Lung (tissue), 12 donors: ENCODE data around the gene TOX2. TPM values are rescaled to one million over a fixed set of nuclear protein-coding genes. Genes with fewer than 3 reads are reported as not detected.
A peak's percentile ranks its signal among the peaks of the same experiment; 100 is the strongest.

Experiments
- ATAC-seq: fragments of 200-7000 bp; cut with Tn5 transposase; one replicate; pipeline ENCODE4 v1.9.1; 2020; ENCODE audit warnings: moderate number of reproducible peaks; ENCODE audit not compliant: insufficient read depth, low FRiP score
- DNase-seq, 3 donors: peaks; one replicate each; pipeline ENCODE4 v3.0.0-alpha.2; 2013 to 2017
- H3K27ac ChIP-seq, 2 donors: one replicate each; pipeline ENCODE4 v1.5.1; 2013; ENCODE audit warnings: mild to moderate bottlenecking in 2 of 2, moderate library complexity in 2 of 2, control low read depth in 1 of 2, inconsistent platforms in 1 of 2, low read depth in 1 of 2, low read length in 1 of 2
- H3K27me3 ChIP-seq, 3 donors: one replicate each; pipeline ENCODE4 v1.5.1; 2013; ENCODE audit warnings: low read length in 2 of 3; ENCODE audit not compliant: control insufficient read depth in 3 of 3, insufficient read depth in 3 of 3
- H3K36me3 ChIP-seq, 4 donors: one replicate each; pipeline ENCODE4 v1.5.1; 2013; ENCODE audit warnings: low read length in 4 of 4, mild to moderate bottlenecking in 1 of 4, moderate library complexity in 1 of 4; ENCODE audit not compliant: control insufficient read depth in 4 of 4, insufficient read depth in 4 of 4
- H3K4me1 ChIP-seq, 5 donors: one replicate each; pipeline ENCODE4 v1.5.1; 2013; ENCODE audit warnings: low read length in 5 of 5, mild to moderate bottlenecking in 2 of 5, moderate library complexity in 1 of 5; ENCODE audit not compliant: control insufficient read depth in 5 of 5, insufficient read depth in 5 of 5
- H3K4me3 ChIP-seq: one replicate; pipeline ENCODE4 v1.5.1; 2013; ENCODE audit warnings: mild to moderate bottlenecking, control low read depth, moderate library complexity
- H3K9ac ChIP-seq, 2 donors: one replicate each; pipeline ENCODE4 v1.5.1; 2013; ENCODE audit warnings: low read length in 2 of 2, control low read depth in 1 of 2; ENCODE audit not compliant: insufficient read depth in 1 of 2
- H3K9me3 ChIP-seq, 4 donors: one replicate each; pipeline ENCODE4 v1.5.1; 2013; ENCODE audit warnings: low read length in 3 of 4, mild to moderate bottlenecking in 1 of 4, moderate library complexity in 1 of 4; ENCODE audit not compliant: control insufficient read depth in 4 of 4, insufficient read depth in 3 of 4
- WGBS, 2 donors: extraction: QIAGEN DNeasy Blood & Tissue Kit; methylation state at CpG; one replicate each; pipeline ENCODE4 v1.1.7; 2013; 5-methylcytosine and 5-hydroxymethylcytosine counted together
- polyA plus RNA-seq, 2 donors: library from polyadenylated mRNA; stranded (reverse); fragments of 200-250 nt; gene quantifications; one replicate each; pipeline ENCODE4 v1.2.1, GENCODE V29; 2013
- total RNA-seq, 2 donors: library from RNA; depleted of rRNA in 1 of 2; stranded (reverse); fragments of >200 nt in 1 of 2; gene quantifications; one replicate each; pipeline ENCODE4 v1.2.1, GENCODE V29; 2014 to 2021
- TF ChIP-seq, protein P1 (sequence below): IDR thresholded peaks from 2 replicates; pipeline ENCODE4 v1.5.1; 2012; ENCODE audit warnings: mild to moderate bottlenecking; ENCODE audit errors: control extremely low read depth, extremely low read depth
- donor health status: control.
- donor health status: control.
- donor health status: Bipolar disorder and iron deficiency.
- donor health status: healthy.
- donor health status: DM: yes; HTN: yes; CAD: no.

TOX2 gene
- total and polyA plus RNA-seq, 4 donors, result 12.0 to 25.5 (median 16.6) TPM

DNA sequence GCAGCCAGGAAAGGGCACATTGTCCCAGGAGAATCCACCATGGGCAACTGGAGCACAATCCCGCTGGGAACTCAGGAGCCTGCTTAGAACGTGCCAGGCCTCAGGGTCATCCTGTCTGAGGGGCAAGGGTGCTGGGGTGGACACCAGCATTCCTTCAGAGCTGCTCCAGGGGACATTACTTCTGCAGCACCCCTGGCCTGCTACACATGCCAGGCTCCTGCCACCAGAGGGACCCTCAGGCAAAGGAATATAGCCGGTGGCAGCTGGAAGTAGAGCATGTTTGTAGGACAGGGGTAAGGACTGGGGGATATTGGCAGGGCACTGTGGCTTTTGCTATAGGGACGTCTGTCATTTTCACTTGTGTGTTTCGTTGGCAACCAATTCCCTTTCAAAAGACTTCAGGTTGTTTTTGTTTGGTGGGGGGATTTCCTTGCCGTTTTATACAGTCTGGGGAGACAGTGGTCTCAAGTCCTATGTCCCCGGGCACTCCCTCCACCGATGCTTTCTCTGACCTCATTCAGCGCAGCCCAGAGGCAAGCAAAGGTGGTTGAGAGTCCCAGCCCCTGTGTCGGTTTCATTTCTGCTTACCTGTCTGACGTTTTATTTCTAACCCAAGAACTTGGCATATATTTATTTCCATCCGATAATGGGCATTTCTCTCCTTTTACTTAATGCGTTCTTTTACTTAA, 141.5 kb downstream of the TOX2 start:
- peaks cover 0 to 36% (median 5%) of the 10 kb centered on the region in 4 donors for H3K36me3 ChIP-seq
- no peak for ATAC-seq
- WGBS, 2 donors, result 72 to 73% methylated on average over 13 of the region's 13 CpGs

DNA sequence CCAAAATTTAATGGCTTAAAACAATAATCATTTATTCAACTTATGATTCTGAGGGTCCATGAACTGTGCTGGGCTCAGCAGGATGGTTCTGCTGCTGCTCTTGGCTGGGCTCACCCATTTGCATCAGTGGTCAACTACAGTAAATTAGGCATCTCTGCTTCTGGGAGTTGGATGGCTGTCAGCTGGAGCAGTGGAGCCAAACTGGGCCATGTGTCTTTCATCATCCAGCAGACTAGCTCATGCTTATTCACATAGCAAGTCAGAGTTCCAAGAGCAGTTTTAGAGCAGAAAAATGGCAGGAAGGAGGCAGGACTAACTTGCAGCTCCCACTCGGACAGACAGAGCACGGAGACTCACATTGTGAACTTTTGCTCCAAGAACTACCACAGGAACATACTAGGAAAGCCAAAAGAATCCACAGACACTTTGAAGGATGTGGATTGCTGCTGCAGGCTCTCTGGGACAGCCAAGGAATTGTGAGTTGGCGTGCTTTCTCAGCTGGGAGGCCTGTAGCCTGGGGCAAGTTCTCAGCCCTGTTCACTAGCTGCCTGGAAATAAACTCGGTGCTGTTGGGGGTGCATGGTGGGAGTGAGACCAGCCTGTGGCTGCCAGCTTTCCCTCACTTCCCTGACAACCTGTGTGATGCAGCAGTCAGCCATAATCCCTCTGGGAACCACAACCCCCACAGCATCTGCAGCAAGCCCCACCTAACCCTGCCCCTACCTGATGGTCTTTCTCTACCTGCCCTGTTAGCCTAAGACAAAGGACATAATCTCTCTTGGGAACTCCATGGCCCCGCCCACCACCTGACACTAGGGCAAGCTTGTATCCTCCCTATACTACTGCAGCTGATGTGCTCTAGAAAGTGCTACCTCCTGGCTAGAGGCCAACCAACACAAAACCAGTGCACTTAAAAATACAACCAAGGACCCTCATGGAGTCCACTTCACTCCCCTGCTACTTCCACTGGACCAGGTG, 143.3 kb downstream of the TOX2 start:
- WGBS, 2 donors, result 73 to 91% methylated on average over 5 of the region's 5 CpGs
- Histone ChIP-seq H3K9me3 (peaks cover 0 to 11% (median 3%) of the 10 kb centered on the region in 4 donors), H3K9ac (no peak overlapping the region), H3K4me1 (no peaks in the 10 kb centered on the region), H3K36me3 (peaks cover 0 to 32% (median 5%) of the 10 kb centered on the region in 4 donors), H3K27ac (peak overlapping the region in 1 of 2 donors; percentile 7), H3K4me3 (no peak overlapping the region), H3K27me3 (no peaks in the 10 kb centered on the region)
- TF ChIP-seq, protein P1, sequence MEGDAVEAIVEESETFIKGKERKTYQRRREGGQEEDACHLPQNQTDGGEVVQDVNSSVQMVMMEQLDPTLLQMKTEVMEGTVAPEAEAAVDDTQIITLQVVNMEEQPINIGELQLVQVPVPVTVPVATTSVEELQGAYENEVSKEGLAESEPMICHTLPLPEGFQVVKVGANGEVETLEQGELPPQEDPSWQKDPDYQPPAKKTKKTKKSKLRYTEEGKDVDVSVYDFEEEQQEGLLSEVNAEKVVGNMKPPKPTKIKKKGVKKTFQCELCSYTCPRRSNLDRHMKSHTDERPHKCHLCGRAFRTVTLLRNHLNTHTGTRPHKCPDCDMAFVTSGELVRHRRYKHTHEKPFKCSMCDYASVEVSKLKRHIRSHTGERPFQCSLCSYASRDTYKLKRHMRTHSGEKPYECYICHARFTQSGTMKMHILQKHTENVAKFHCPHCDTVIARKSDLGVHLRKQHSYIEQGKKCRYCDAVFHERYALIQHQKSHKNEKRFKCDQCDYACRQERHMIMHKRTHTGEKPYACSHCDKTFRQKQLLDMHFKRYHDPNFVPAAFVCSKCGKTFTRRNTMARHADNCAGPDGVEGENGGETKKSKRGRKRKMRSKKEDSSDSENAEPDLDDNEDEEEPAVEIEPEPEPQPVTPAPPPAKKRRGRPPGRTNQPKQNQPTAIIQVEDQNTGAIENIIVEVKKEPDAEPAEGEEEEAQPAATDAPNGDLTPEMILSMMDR, result no peak
- ATAC-seq (no peak), DNase-seq (peak in 1 of 3 donors; percentile 40)

More for the DNA sequence above, 141.5 kb downstream of the TOX2 start:
- TF ChIP-seq, protein P1, result no peak
- Histone ChIP-seq H3K4me1 (no peaks in the 10 kb centered on the region), H3K4me3 (no peak overlapping the region), H3K9ac (no peak overlapping the region), H3K27me3 (no peaks in the 10 kb centered on the region), H3K9me3 (peaks cover 0 to 11% (median 3%) of the 10 kb centered on the region in 4 donors), H3K27ac (no peak overlapping the region)
- peak; percentile 12 to 30 (median 18) for DNase-seq

DNA sequence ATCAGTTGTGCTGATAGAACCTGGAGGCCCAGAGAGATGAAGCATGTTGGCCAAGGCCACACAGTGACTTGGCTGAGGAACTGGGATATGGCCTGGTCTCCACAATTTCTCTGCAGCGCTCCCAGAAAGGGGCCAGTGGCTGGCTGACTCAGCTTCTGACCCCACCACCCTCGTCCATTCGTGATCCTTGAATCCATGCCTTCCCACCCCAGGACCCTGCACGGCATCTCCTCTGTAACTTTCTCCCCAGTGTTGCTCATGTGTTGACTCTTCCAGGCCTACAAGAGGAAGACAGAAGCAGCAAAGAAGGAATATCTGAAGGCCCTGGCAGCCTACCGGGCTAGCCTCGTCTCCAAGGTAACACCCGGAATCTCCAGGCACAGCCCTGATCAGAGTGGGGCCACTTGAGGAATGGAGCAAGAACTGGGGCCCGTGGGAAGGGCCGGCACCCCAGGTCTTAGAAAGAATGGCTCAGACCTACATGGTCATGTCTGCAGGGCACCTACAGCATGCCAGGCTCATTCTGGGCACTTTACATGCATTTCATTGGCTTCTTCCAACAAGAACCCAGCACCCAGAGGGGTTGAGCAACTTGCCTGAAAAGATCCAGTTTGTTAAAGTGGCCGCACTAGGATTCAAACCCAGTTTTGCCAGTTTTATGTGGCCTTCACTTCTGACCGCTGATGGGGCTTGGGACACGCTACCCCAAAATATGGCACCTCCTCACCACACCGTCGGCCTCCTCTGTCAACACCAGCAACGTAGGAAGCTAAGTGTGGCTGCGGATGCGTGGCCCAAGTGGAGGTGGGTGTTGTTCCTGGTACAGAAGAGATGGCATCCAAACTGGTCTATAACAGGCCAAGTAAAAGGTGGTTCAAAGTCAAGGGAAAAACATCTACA, 150.1 kb downstream of the TOX2 start:
- H3K4me1 ChIP-seq, result no peaks in the 10 kb centered on the region
- peaks cover 0 to 8% (median 3%) of the 10 kb centered on the region in 4 donors for H3K36me3 ChIP-seq
- TF ChIP-seq, protein P1, result no peak
- 92 to 98% methylated on average over 17 of the region's 17 CpGs for WGBS, 2 donors
- H3K27me3 ChIP-seq, result no peaks in the 10 kb centered on the region
- DNase-seq (no peak), ATAC-seq (no peak)
- peaks cover 0 to 1% (median 0%) of the 10 kb centered on the region in 4 donors for H3K9me3 ChIP-seq
- no peak overlapping the region for H3K4me3 ChIP-seq
- no peak overlapping the region for H3K27ac ChIP-seq
- no peak overlapping the region for H3K9ac ChIP-seq
